Epithelial cell of proximal tubule (primary cell): ENCODE data around the gene AKAIN1. TPM values are rescaled to one million over a fixed set of nuclear protein-coding genes. Genes with fewer than 3 reads are reported as not detected.

Experiments
- DNase-seq: peaks from one replicate; pipeline ENCODE4 v3.0.0-alpha.2; 2011; ENCODE audit warnings: low read depth
- H3K4me3 ChIP-seq: 2 replicates; pipeline ENCODE4 v1.5.1; 2011; ENCODE audit warnings: low read depth, mild to moderate bottlenecking, low read length
- CTCF ChIP-seq: conservative IDR thresholded peaks from 2 replicates; pipeline ENCODE4 v1.5.1; 2012; ENCODE audit warnings: low read depth, mild to moderate bottlenecking, low read length
- total RNA-seq: library from RNA; depleted of rRNA; stranded (reverse); fragments of >200 nt; gene quantifications from 2 replicates; pipeline ENCODE4 v1.2.3, GENCODE V29; 2015

AKAIN1 gene
- total RNA-seq, 1 donor from 2014 or later = not detected

GRCh38 chr18:5164903-5165302, 32.2 kb downstream of the AKAIN1 start:
- DNase-seq = no peak
- H3K4me3 ChIP-seq = no peak overlapping the region
- TF ChIP-seq CTCF = no peak

- no peak for TF ChIP-seq CTCF
- no peak for DNase-seq
- H3K4me3 ChIP-seq = no peak overlapping the region
These were observed 34.9 kb downstream of the AKAIN1 start for GRCh38 chr18:5162111-5162510.

- no peak for TF ChIP-seq CTCF
These were observed 38.0 kb downstream of the AKAIN1 start for GRCh38 chr18:5159080-5159479.

GRCh38 chr18:5158587-5158986, 38.5 kb downstream of the AKAIN1 start:
- no peak for DNase-seq

More at GRCh38 chr18:5159080-5159479, 38.0 kb downstream of the AKAIN1 start:
- no peak overlapping the region for H3K4me3 ChIP-seq
- DNase-seq = no peak

GRCh38 chr18:5158172-5158571, 38.9 kb downstream of the AKAIN1 start:
- no peak overlapping the region for H3K4me3 ChIP-seq
- DNase-seq = no peak
- TF ChIP-seq CTCF = no peak

More at GRCh38 chr18:5158587-5158986, 38.5 kb downstream of the AKAIN1 start:
- TF ChIP-seq CTCF = no peak
- no peak overlapping the region for H3K4me3 ChIP-seq

- H3K4me3 ChIP-seq = no peak overlapping the region
- no peak for DNase-seq
- no peak for TF ChIP-seq CTCF
These were observed 41.2 kb downstream of the AKAIN1 start for GRCh38 chr18:5155907-5156287.

- no peak overlapping the region for H3K4me3 ChIP-seq
- no peak for DNase-seq
- TF ChIP-seq CTCF = no peak
These were observed 41.7 kb downstream of the AKAIN1 start for GRCh38 chr18:5155218-5155906.
